A549 (cell line): Measurements from ENCODE around the gene HDDC3. TPM values are rescaled to one million over a fixed set of nuclear protein-coding genes. Genes with fewer than 3 reads are reported as not detected.

Source experiments
- ATAC-seq, 2 experiments: fragments of 200-7000 bp in 1 of 2; fragments of >200 bp in 1 of 2; cut with Nextera tagmentation in 1 of 2; cut with Tn5 transposase in 1 of 2; 3 replicates each; pipeline versions ENCODE4 v1.8.0 to v1.9.1; 2018 to 2020; ENCODE audit warnings: mild to moderate bottlenecking in 1 of 2, moderate library complexity in 1 of 2
- CTCF ChIA-PET: fragments of 300-600 bp; sonication (Branson Sonifier 250); formaldehyde crosslinking; extraction: SDS; loops from one replicate; lab custom pipeline; 2021; ENCODE audit warnings: antibody characterized with exemption, inconsistent platforms; lab: Yijun Ruan, JAX
- POLR2A ChIA-PET: fragments of 350-600 bp; formaldehyde crosslinking; extraction: SDS; loops from one replicate; lab custom pipeline; 2021; ENCODE audit warnings: antibody characterized with exemption, inconsistent platforms; lab: Yijun Ruan, JAX
- DNase-seq, 2 experiments: peaks; one replicate each; pipeline versions ENCODE4 v3.0.0 to v3.0.0-alpha.2; 2011 to 2016; ENCODE audit warnings: low read depth in 1 of 2, low spot score in 1 of 2
- FAIRE-seq: peaks from 2 replicates; lab custom pipeline; 2011; peaks lifted over from hg19 to GRCh38; lab: Jason Lieb, UNC
- H3K27ac ChIP-seq, 2 experiments: fragments of >200 bp; sonication (Bioruptor Twin); formaldehyde crosslinking; 3 replicates each; pipeline ENCODE4 v1.5.1; 2016 to 2017
- H3K4me1 ChIP-seq: fragments of >200 bp; sonication (Bioruptor Twin); formaldehyde crosslinking; 3 replicates; pipeline ENCODE4 v1.6.1; 2016
- H3K4me2 ChIP-seq: fragments of >200 bp; sonication (Bioruptor Twin); formaldehyde crosslinking; 3 replicates; pipeline ENCODE4 v1.6.1; 2016
- H3K4me3 ChIP-seq: fragments of >200 bp; sonication (Bioruptor Twin); formaldehyde crosslinking; 3 replicates; pipeline ENCODE4 v1.5.1; 2016
- H3K9me3 ChIP-seq: fragments of >200 bp; sonication (Bioruptor Twin); formaldehyde crosslinking; 3 replicates; pipeline ENCODE4 v1.6.1; 2016
- BCL3 ChIP-seq: fragments of >200 bp; sonication (Bioruptor Twin); formaldehyde crosslinking; IDR thresholded peaks from 3 replicates; pipeline ENCODE4 v1.6.1; 2016
- BHLHE40 ChIP-seq: IDR thresholded peaks from 2 replicates; pipeline ENCODE4 v1.6.1; 2012; ENCODE audit warnings: low read depth, low read length, inconsistent platforms
- CBX2 ChIP-seq: fragments of 200-600 bp; sonication (generic); IDR thresholded peaks from 2 replicates; pipeline ENCODE4 v1.6.1; 2016; ENCODE audit warnings: low read depth, mild to moderate bottlenecking, borderline replicate concordance
- CEBPB ChIP-seq, 2 experiments: fragments of >200 bp in 1 of 2; sonication (Bioruptor Twin) in 1 of 2; formaldehyde crosslinking in 1 of 2; IDR thresholded peaks; 2 replicates each; pipeline ENCODE4 v1.6.1; 2012 to 2016
- E2F6 ChIP-seq: IDR thresholded peaks from 2 replicates; pipeline ENCODE4 v1.6.1; 2012; ENCODE audit warnings: low read depth, borderline replicate concordance
- EHF ChIP-seq: fragments of 250-450 bp; sonication (Bioruptor Pico); IDR thresholded peaks from 2 replicates; pipeline ENCODE4 v1.5.0; 2020; ENCODE audit warnings: mild to moderate bottlenecking
- EHMT2 ChIP-seq: fragments of 200-600 bp; sonication (generic); IDR thresholded peaks from 2 replicates; pipeline ENCODE4 v1.6.1; 2016; ENCODE audit warnings: antibody characterized with exemption, low read depth, mild to moderate bottlenecking, moderate library complexity
- ELK1 ChIP-seq: fragments of 150-350 bp; IDR thresholded peaks from 2 replicates; pipeline ENCODE4 v1.6.1; 2014; ENCODE audit warnings: low read depth, mild to moderate bottlenecking, low read length
- EP300 ChIP-seq, 2 experiments: fragments of >200 bp; sonication (Bioruptor Twin); formaldehyde crosslinking; IDR thresholded peaks; 2 replicates in 1 of 2; 3 replicates in 1 of 2; pipeline ENCODE4 v1.6.1; 2016 to 2017
- FOSB ChIP-seq: fragments of 250-450 bp; sonication (Bioruptor Pico); IDR thresholded peaks from 2 replicates; pipeline ENCODE4 v1.5.0; 2020; ENCODE audit warnings: mild to moderate bottlenecking, moderate library complexity
- FOSL2 ChIP-seq, 2 experiments: fragments of 450-650 bp in 1 of 2; fragments of >200 bp in 1 of 2; sonication (Bioruptor Twin) in 1 of 2; formaldehyde crosslinking; IDR thresholded peaks; 2 replicates each; pipeline versions ENCODE4 v1.5.0 to v1.6.1; 2016 to 2020; ENCODE audit warnings: mild to moderate bottlenecking in 1 of 2, moderate library complexity in 1 of 2
- FOXS1 ChIP-seq: fragments of 250-450 bp; sonication (Bioruptor Pico); IDR thresholded peaks from 2 replicates; pipeline ENCODE4 v1.5.0; 2020; ENCODE audit warnings: mild to moderate bottlenecking, moderate library complexity
- HEYL ChIP-seq: fragments of 250-450 bp; sonication (Bioruptor Pico); IDR thresholded peaks from 2 replicates; pipeline ENCODE4 v1.8.0; 2021; ENCODE audit warnings: mild to moderate bottlenecking, moderate library complexity
- HOXA7 ChIP-seq: fragments of 250-450 bp; sonication (Bioruptor Pico); IDR thresholded peaks from 2 replicates; pipeline ENCODE4 v1.5.0; 2020; ENCODE audit warnings: mild to moderate bottlenecking, moderate library complexity
- HOXB5 ChIP-seq: fragments of 250-450 bp; sonication (Bioruptor Pico); IDR thresholded peaks from 2 replicates; pipeline ENCODE4 v1.5.0; 2020; ENCODE audit warnings: mild to moderate bottlenecking, moderate library complexity
- JUN ChIP-seq, 2 experiments: fragments of >200 bp; sonication (Bioruptor Twin); formaldehyde crosslinking; IDR thresholded peaks; 2 replicates in 1 of 2; 3 replicates in 1 of 2; pipeline ENCODE4 v1.6.1; 2016 to 2017
- KDM1A ChIP-seq: fragments of 200-600 bp; sonication (generic); IDR thresholded peaks from 2 replicates; pipeline ENCODE4 v1.6.1; 2016; ENCODE audit warnings: low read depth, mild to moderate bottlenecking
- KDM5A ChIP-seq: fragments of 200-600 bp; sonication (generic); IDR thresholded peaks from 2 replicates; pipeline ENCODE4 v1.6.1; 2016; ENCODE audit warnings: antibody characterized with exemption, mild to moderate bottlenecking
- MAFK ChIP-seq: fragments of 450-650 bp; IDR thresholded peaks from 2 replicates; pipeline ENCODE4 v1.6.1; 2014; ENCODE audit not compliant: partially characterized antibody
- MAX ChIP-seq: IDR thresholded peaks from 2 replicates; pipeline ENCODE4 v1.6.1; 2012
- MYC ChIP-seq: IDR thresholded peaks from 2 replicates; pipeline ENCODE4 v1.6.1; 2012; ENCODE audit warnings: mild to moderate bottlenecking, inconsistent platforms, low read length, improper control_type of control experiment, borderline replicate concordance
- NR3C1 ChIP-seq: fragments of >200 bp; sonication (Bioruptor Twin); formaldehyde crosslinking; IDR thresholded peaks from 3 replicates; pipeline ENCODE4 v1.6.1; 2017
- PHF8 ChIP-seq: fragments of 200-600 bp; sonication (generic); IDR thresholded peaks from 2 replicates; pipeline ENCODE4 v1.6.1; 2016; ENCODE audit warnings: low read depth, mild to moderate bottlenecking, antibody characterized with exemption, moderate library complexity, borderline replicate concordance
- POLR2A ChIP-seq: IDR thresholded peaks from 2 replicates; pipeline ENCODE4 v1.6.1; 2012; ENCODE audit warnings: mild to moderate bottlenecking, low read length
- RCOR1 ChIP-seq: fragments of 150-350 bp; IDR thresholded peaks from 2 replicates; pipeline ENCODE4 v1.6.1; 2014; ENCODE audit warnings: antibody characterized with exemption, low read length, low read depth
- RFX5 ChIP-seq: fragments of 450-650 bp; IDR thresholded peaks from 2 replicates; pipeline ENCODE4 v1.7.1; 2014; ENCODE audit warnings: antibody characterized with exemption, mild to moderate bottlenecking, moderate library complexity
- SREBF2 ChIP-seq: fragments of 450-650 bp; IDR thresholded peaks from 2 replicates; pipeline ENCODE4 v1.6.1; 2014; ENCODE audit warnings: mild to moderate bottlenecking, moderate library complexity
- TFCP2L1 ChIP-seq: fragments of 250-450 bp; sonication (Bioruptor Pico); IDR thresholded peaks from 2 replicates; pipeline ENCODE4 v1.5.0; 2021; ENCODE audit warnings: mild to moderate bottlenecking
- TP53 ChIP-seq: fragments of 250-450 bp; sonication (Bioruptor Pico); IDR thresholded peaks from 2 replicates; pipeline ENCODE4 v1.5.0; 2021; ENCODE audit warnings: mild to moderate bottlenecking, moderate library complexity
- ZC3H11A ChIP-seq: fragments of 450-650 bp; IDR thresholded peaks from 2 replicates; pipeline ENCODE4 v1.6.1; 2014; ENCODE audit warnings: antibody characterized with exemption, mild to moderate bottlenecking
- ZFP36 ChIP-seq: fragments of 450-650 bp; IDR thresholded peaks from 2 replicates; pipeline ENCODE4 v1.6.1; 2014; ENCODE audit warnings: borderline replicate concordance; ENCODE audit not compliant: partially characterized antibody
- ZNF302 ChIP-seq: fragments of 250-450 bp; sonication (Bioruptor Pico); IDR thresholded peaks from 2 replicates; pipeline ENCODE4 v1.9.0; 2021; ENCODE audit warnings: inconsistent platforms, mild to moderate bottlenecking, moderate library complexity
- WGBS: methylation state at CpG from one replicate; pipeline ENCODE4 v1.1.6; 2017; ENCODE audit errors: missing lambda C conversion rate; 5-methylcytosine and 5-hydroxymethylcytosine counted together
- polyA plus RNA-seq, 4 experiments: library from polyadenylated mRNA; depleted of rRNA in 3 of 4; stranded (reverse); fragments of >200 nt; fragmentation: RNase III in 1 of 4; extraction: RNeasy Plus Mini Kit Qiagen cat#74134 plus additional on column Dnase treatment in 1 of 4; gene quantifications; 2 replicates in 3 of 4; 3 replicates in 1 of 4; pipeline ENCODE4 v1.2.3, GENCODE V29; 2011 to 2017
- TF ChIP-seq, protein P1 (sequence below): IDR thresholded peaks from 2 replicates; pipeline ENCODE4 v1.6.1; 2012
- TF ChIP-seq, protein P2 (sequence below): fragments of 450-650 bp; IDR thresholded peaks from 2 replicates; pipeline ENCODE4 v1.6.1; 2014; ENCODE audit warnings: antibody characterized with exemption

HDDC3 gene
- polyA plus RNA-seq, 2 of the 4 experiments (the other 2 are of a cell fraction) = 26.1 to 31.9 TPM

DNA sequence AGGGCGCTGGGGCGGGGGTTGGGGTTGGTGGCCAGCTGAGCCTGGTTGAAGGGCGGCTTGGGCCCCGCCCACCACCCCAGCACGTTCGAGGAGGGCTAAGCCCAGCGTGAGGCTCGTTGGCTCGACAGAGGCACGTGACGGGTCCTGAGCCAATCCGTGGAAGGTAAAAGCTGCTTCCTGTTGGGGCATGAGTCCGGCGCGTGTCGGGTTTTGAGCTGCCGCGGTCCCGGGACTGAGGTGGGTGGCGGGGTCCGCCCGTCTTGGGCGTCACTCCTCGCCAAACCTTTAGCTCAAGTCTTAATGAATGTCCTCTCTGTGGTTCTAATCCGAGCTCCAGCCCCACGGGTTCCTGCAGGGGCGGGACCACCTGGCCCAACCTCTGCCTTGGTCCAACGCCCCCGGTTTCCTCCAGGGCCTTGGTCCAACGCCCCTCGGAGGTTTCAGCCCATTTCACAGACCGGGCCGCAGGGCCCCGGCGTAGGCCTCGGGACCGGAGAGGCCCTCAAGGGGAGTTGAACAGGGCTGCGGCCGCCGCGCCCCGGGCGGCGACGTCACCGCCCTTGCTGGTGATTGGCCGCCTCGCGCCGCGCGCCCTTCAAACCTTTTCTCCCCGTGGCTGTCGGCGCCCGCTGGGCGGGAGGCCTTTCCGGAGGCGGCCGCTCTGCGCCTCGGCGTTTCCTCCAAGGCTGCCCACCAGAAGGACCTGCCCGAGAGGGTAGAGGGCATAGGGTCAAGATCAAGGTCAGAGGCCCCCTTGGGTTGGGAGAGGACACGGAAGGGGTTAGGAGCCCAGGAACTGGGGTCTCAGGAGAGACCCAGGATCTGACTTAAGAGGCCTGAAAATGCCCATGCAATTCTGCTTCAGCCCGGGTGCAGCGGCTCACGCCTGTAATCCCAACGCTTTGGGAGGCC, 22.6 kb upstream of the HDDC3 start, which contains the start of gene RCCD1:
Gene RCCD1, plus strand, starts transcription at position 173 of the 912 bp plus-strand sequence. CDS start 1,851 bp downstream, outside the sequence.
- WGBS = 1% methylated on average over 51 of the region's 69 CpGs
- ATAC-seq = peak; percentile 84 to 94
- Histone ChIP-seq H3K4me3 (peak within 1 kb of the TSS; percentile 83), H3K27ac (peak within 1 kb of the TSS; percentile 95 to 98), H3K4me2 (peak within 1 kb of the TSS; percentile 99), H3K9me3 (no peaks in the 10 kb centered on the region), H3K4me1 (peaks cover 19% of the 10 kb centered on the region)
- POLR2A ChIA-PET = interaction anchor here (0.6 to 1.9 kb wide), 11 partner anchors 9 to 318 kb away, joined by 3 to 20 read pairs (median 4); partner anchors contain the start of genes HDDC3, PRC1 and UNC45A
- CTCF ChIA-PET = interaction anchor here (0.8 to 25.4 kb wide), 17 partner anchors 8 to 318 kb away, joined by 3 to 536 read pairs (median 16); partner anchors contain the start of genes HDDC3, PRC1, UNC45A and VPS33B
- peak; percentile 98 to 100 for DNase-seq
- FAIRE-seq = peak; percentile 100
- TF ChIP-seq RFX5 = peak; percentile 66; the same call in 1 of the 2 replicates
- no peak for TF ChIP-seq ZC3H11A
- TF ChIP-seq TP53 = peak; percentile 92
- no peak for TF ChIP-seq CEBPB (IDR thresholded peaks at IDR 0.05)
- no peak for TF ChIP-seq ZFP36
- peak; percentile 87 for TF ChIP-seq BHLHE40
- peak; percentile 91 for TF ChIP-seq TFCP2L1 (CRISPR knock-in tag)
- TF ChIP-seq, protein P1, sequence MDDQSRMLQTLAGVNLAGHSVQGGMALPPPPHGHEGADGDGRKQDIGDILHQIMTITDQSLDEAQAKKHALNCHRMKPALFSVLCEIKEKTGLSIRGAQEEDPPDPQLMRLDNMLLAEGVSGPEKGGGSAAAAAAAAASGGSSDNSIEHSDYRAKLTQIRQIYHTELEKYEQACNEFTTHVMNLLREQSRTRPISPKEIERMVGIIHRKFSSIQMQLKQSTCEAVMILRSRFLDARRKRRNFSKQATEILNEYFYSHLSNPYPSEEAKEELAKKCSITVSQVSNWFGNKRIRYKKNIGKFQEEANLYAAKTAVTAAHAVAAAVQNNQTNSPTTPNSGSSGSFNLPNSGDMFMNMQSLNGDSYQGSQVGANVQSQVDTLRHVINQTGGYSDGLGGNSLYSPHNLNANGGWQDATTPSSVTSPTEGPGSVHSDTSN = 0 out of 2 replicates have a peak, but pooled peaks have one; percentile 52
- no peak for TF ChIP-seq HEYL (CRISPR knock-in tag)
- TF ChIP-seq, protein P2, sequence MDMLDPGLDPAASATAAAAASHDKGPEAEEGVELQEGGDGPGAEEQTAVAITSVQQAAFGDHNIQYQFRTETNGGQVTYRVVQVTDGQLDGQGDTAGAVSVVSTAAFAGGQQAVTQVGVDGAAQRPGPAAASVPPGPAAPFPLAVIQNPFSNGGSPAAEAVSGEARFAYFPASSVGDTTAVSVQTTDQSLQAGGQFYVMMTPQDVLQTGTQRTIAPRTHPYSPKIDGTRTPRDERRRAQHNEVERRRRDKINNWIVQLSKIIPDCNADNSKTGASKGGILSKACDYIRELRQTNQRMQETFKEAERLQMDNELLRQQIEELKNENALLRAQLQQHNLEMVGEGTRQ = peak; percentile 98
- TF ChIP-seq ZNF302 (CRISPR knock-in tag) = no peak
- TF ChIP-seq BCL3 = peak; percentile 94
- TF ChIP-seq CBX2 = no peak
- TF ChIP-seq MAFK = no peak
- peak; percentile 96 for TF ChIP-seq PHF8
- TF ChIP-seq POLR2A = peak; percentile 88
- TF ChIP-seq EHMT2 = no peak
- peak; percentile 92 for TF ChIP-seq E2F6
- TF ChIP-seq EP300 (IDR thresholded peaks at IDR 0.05) = no peak
- 0 out of 2 replicates have a peak, but pooled peaks have one; percentile 61 for TF ChIP-seq RCOR1
- peak; percentile 76; the same call in 1 of the 2 replicates for TF ChIP-seq EHF
- peak; percentile 16; the same call in 1 of the 2 replicates for TF ChIP-seq FOXS1 (CRISPR knock-in tag)
- peak; percentile 96 for TF ChIP-seq MAX
- TF ChIP-seq KDM1A = no peak; the same call in 1 of the 2 replicates
- TF ChIP-seq MYC = no peak; the same call in 1 of the 2 replicates
- TF ChIP-seq HOXA7 (CRISPR knock-in tag) = no peak; the same call in 1 of the 2 replicates
- TF ChIP-seq FOSL2 (IDR thresholded peaks at IDR 0.05) = no peak
- peak; percentile 30; the same call in 1 of the 2 replicates for TF ChIP-seq FOSL2 (CRISPR knock-in tag; IDR thresholded peaks at IDR 0.05)
- peak; percentile 87 to 95 for TF ChIP-seq JUN (IDR thresholded peaks at IDR 0.05)
- no peak for TF ChIP-seq ELK1
- peak; percentile 37; the same call in 1 of the 2 replicates for TF ChIP-seq HOXB5 (CRISPR knock-in tag)
- peak; percentile 71 for TF ChIP-seq KDM5A
- TF ChIP-seq NR3C1 = no peak
- peak; percentile 81; the same call in 1 of the 2 replicates for TF ChIP-seq FOSB (CRISPR knock-in tag)
- no peak for TF ChIP-seq SREBF2
